B cell (primary cell): ENCODE measurements around the gene STON2. TPM values are rescaled to one million over a fixed set of nuclear protein-coding genes. Genes with fewer than 3 reads are reported as not detected.

Experiments used
- ATAC-seq: fragments of 200-7000 bp; cut with Tn5 transposase; one replicate; pipeline ENCODE4 v1.10.0; 2021; ENCODE audit warnings: low read depth, mild to moderate bottlenecking, moderate number of reproducible peaks, moderate library complexity
- CTCF ChIA-PET: fragments of 350-600 bp; sonication (Branson Sonifier 250); formaldehyde crosslinking; loops from one replicate; lab custom pipeline; 2021; ENCODE audit warnings: antibody characterized with exemption, inconsistent platforms; lab: Charles Lee
- POLR2A ChIA-PET: fragments of 350-600 bp; sonication (Branson Sonifier 250); formaldehyde crosslinking; loops from one replicate; lab custom pipeline; 2021; ENCODE audit warnings: antibody characterized with exemption; lab: Charles Lee
- DNase-seq: peaks from one replicate; pipeline ENCODE4 v3.0.0; 2013
- H2AFZ ChIP-seq: 2 replicates; pipeline ENCODE4 v1.6.1; 2012; ENCODE audit warnings: mild to moderate bottlenecking, low read depth, low read length; ENCODE audit not compliant: insufficient read depth, poor library complexity, severe bottlenecking
- H3K27ac ChIP-seq, 2 donors: 1 replicate in 1 of 2; 2 replicates in 1 of 2; pipeline ENCODE4 v1.5.1; 2012 to 2013; ENCODE audit warnings: low read length in 2 of 2, mild to moderate bottlenecking in 2 of 2, moderate library complexity in 1 of 2
- H3K27me3 ChIP-seq, 4 experiments: fragments of 200-600 bp in 1 of 4; sonication (generic) in 1 of 4; replicated peaks in 1 of 4; 1 replicate in 2 of 4; 2 replicates in 2 of 4; pipeline versions ENCODE4 v1.6.1 to v1.7.0; 2013 to 2016; ENCODE audit warnings: low read length in 3 of 4, mild to moderate bottlenecking in 2 of 4, mixed read lengths in 1 of 4, moderate library complexity in 1 of 4; ENCODE audit not compliant: insufficient read depth in 4 of 4, control insufficient read depth in 3 of 4; ENCODE audit errors: control extremely low read depth in 1 of 4
- H3K36me3 ChIP-seq, 2 experiments: replicated peaks in 1 of 2; 1 replicate in 1 of 2; 2 replicates in 1 of 2; pipeline versions ENCODE4 v1.6.1 to v1.7.1; 2013; ENCODE audit warnings: low read length in 1 of 2; ENCODE audit not compliant: insufficient read depth in 2 of 2, control insufficient read depth in 1 of 2; ENCODE audit errors: control extremely low read depth in 1 of 2, extremely low read depth in 1 of 2
- H3K4me1 ChIP-seq, 2 donors: fragments of 200-600 bp in 1 of 2; sonication (generic) in 1 of 2; 1 replicate in 1 of 2; 2 replicates in 1 of 2; pipeline versions ENCODE4 v1.5.1 to v1.6.1; 2013 to 2017; ENCODE audit warnings: low read length in 2 of 2; ENCODE audit not compliant: control insufficient read depth in 2 of 2, insufficient read depth in 2 of 2
- H3K4me2 ChIP-seq: replicated peaks from 2 replicates; pipeline ENCODE3; 2012; ENCODE audit warnings: mild to moderate bottlenecking, low read depth, low read length; ENCODE audit not compliant: poor library complexity, severe bottlenecking
- H3K4me3 ChIP-seq, 5 experiments: fragments of 200-600 bp in 1 of 5; sonication (generic) in 1 of 5; 1 replicate in 3 of 5; 2 replicates in 2 of 5; pipeline versions ENCODE4 v1.5.1 to v1.7.0; 2011 to 2016; ENCODE audit warnings: low read length in 4 of 5, mild to moderate bottlenecking in 4 of 5, low read depth in 2 of 5, control low read depth in 1 of 5, moderate library complexity in 1 of 5; ENCODE audit not compliant: insufficient read depth in 1 of 5; ENCODE audit errors: control extremely low read depth in 1 of 5, extremely low read depth in 1 of 5
- H3K79me2 ChIP-seq: fragments of 200-600 bp; sonication (generic); one replicate; pipeline ENCODE4 v1.6.0; 2016; ENCODE audit warnings: low read length; ENCODE audit not compliant: control insufficient read depth, insufficient read depth
- H3K9ac ChIP-seq: fragments of 200-600 bp; sonication (generic); 2 replicates; pipeline ENCODE4 v1.6.1; 2017; ENCODE audit warnings: mild to moderate bottlenecking, low read length, moderate library complexity
- H3K9me3 ChIP-seq, 3 donors: one replicate each; pipeline versions ENCODE4 v1.6.1 to v1.7.1; 2013; ENCODE audit warnings: low read length in 2 of 3; ENCODE audit not compliant: control insufficient read depth in 2 of 3, insufficient read depth in 1 of 3; ENCODE audit errors: control extremely low read depth in 1 of 3
- H4K20me1 ChIP-seq: 2 replicates; pipeline ENCODE4 v1.6.0; 2012; ENCODE audit warnings: mild to moderate bottlenecking, low read length; ENCODE audit not compliant: insufficient read depth, control insufficient read depth, poor library complexity, severe bottlenecking
- H3K27ac Mint-ChIP-seq: one replicate; pipeline ENCODE4 v1.8.0; 2021; ENCODE audit warnings: mixed read lengths
- H3K27me3 Mint-ChIP-seq: one replicate; pipeline ENCODE4 v1.8.0; 2021; ENCODE audit warnings: mixed read lengths
- H3K4me1 Mint-ChIP-seq: one replicate; pipeline ENCODE4 v1.8.0; 2021; ENCODE audit warnings: mixed read lengths
- H3K4me3 Mint-ChIP-seq: one replicate; pipeline ENCODE4 v1.8.0; 2021; ENCODE audit warnings: mixed read lengths
- H3K9me3 Mint-ChIP-seq: one replicate; pipeline ENCODE4 v1.8.0; 2022; ENCODE audit warnings: mixed read lengths; ENCODE audit not compliant: insufficient read depth
- CTCF ChIP-seq: fragments of 200-600 bp; IDR thresholded peaks from one replicate; pipeline ENCODE4 v1.8.0; 2022; ENCODE audit warnings: antibody characterized with exemption, mild to moderate bottlenecking
- EZH2 ChIP-seq: IDR thresholded peaks from 2 replicates; pipeline ENCODE4 v1.6.1; 2012; ENCODE audit warnings: borderline replicate concordance, low read depth, mild to moderate bottlenecking, moderate library complexity, low read length; ENCODE audit not compliant: insufficient read depth, poor library complexity, severe bottlenecking
- WGBS: methylation state at CpG from one replicate; pipeline ENCODE4 v1.1.5; 2013; ENCODE audit warnings: missing lambda C conversion rate; ENCODE audit not compliant: insufficient coverage; 5-methylcytosine and 5-hydroxymethylcytosine counted together
- intact Hi-C: fragments of 100-400 bp; cut with micrococcal nuclease; formaldehyde crosslinking; loops from one replicate; pipeline ENCODE4 v1.10.0; 2022
- polyA plus RNA-seq: library from polyadenylated mRNA; depleted of rRNA; stranded (reverse); fragments of >200 nt; gene quantifications from 2 replicates; pipeline ENCODE4 v1.2.3, GENCODE V29; 2012
- total RNA-seq, 2 donors: library from RNA; stranded (reverse); fragments of 120-200 nt in 1 of 2; gene quantifications; 1 replicate in 1 of 2; 2 replicates in 1 of 2; pipeline versions ENCODE4 v1.2.3 to v1.2.4, GENCODE V29; 2013 to 2022

STON2 gene
- total and polyA plus RNA-seq, 2 donors (not counting 1 experiment from before 2014, with no cell fraction given) = 0.03 TPM; not detected in 1

DNA sequence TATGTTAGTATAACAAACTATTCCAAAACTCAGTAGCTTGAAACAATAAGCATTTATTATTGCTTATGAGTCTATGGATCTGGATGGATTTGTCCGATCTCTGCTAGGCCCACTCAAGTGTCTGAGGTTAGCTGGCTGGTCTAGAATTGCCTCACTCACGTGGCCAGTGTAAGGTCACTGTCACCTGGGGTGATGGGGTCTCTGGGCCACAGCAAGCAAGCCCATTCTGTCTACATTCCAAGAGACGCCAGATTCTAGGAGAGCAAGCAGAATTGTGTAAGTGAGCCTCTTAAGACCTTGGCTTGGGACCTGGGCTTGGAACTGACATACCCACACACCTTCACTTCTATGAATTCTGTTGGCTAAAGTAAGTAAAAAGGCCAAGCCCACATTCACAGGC lies 80.2 kb downstream of the STON2 start:
- Histone ChIP-seq H3K36me3 (no peaks in the 10 kb centered on the region), H3K4me3 (no peak overlapping the region), H2AFZ (no peak overlapping the region), H3K4me2 (no peak overlapping the region), H3K27me3 (no peaks in the 10 kb centered on the region), H4K20me1 (no peaks in the 10 kb centered on the region), H3K9me3 (peaks cover 0 to 4% (median 0%) of the 10 kb centered on the region in 3 donors), H3K79me2 (no peaks in the 10 kb centered on the region), H3K9ac (no peak overlapping the region), H3K4me1 (no peaks in the 10 kb centered on the region), H3K27ac (no peak overlapping the region)
- TF ChIP-seq CTCF (no peak), EZH2 (no peak)
- ATAC-seq (no peak), DNase-seq (no peak)
- Mint-ChIP-seq H3K27ac (no peak overlapping the region), H3K4me1 (no peaks in the 10 kb centered on the region), H3K27me3 (peaks cover 7% of the 10 kb centered on the region), H3K9me3 (no peaks in the 10 kb centered on the region), H3K4me3 (no peak overlapping the region)
- intact Hi-C loops = no loop called here
- ChIA-PET CTCF (no interaction called here), POLR2A (no interaction called here)
- 84% methylated on average over 2 of the region's 3 CpGs for WGBS

GRCh38 chr14:81319314-81319713 lies 80.8 kb downstream of the STON2 start:
- Mint-ChIP-seq H3K27me3 (peaks cover 7% of the 10 kb centered on the region), H3K4me3 (no peak overlapping the region), H3K9me3 (no peaks in the 10 kb centered on the region), H3K4me1 (no peaks in the 10 kb centered on the region), H3K27ac (no peak overlapping the region)
- H2AFZ ChIP-seq = no peak overlapping the region
- no CpG with 5 or more reads among the region's 2 CpGs for WGBS
- no peaks in the 10 kb centered on the region for H3K36me3 ChIP-seq
- H3K27me3 ChIP-seq = no peaks in the 10 kb centered on the region
- no peaks in the 10 kb centered on the region for H3K79me2 ChIP-seq
- POLR2A ChIA-PET = no interaction called here
- intact Hi-C loops = no loop called here
- no peak overlapping the region for H3K9ac ChIP-seq
- H3K4me2 ChIP-seq = no peak overlapping the region
- no peak overlapping the region for H3K27ac ChIP-seq
- CTCF ChIA-PET = no interaction called here
- TF ChIP-seq EZH2 = no peak
- no peak for TF ChIP-seq CTCF
- peaks cover 0 to 4% (median 0%) of the 10 kb centered on the region in 3 donors for H3K9me3 ChIP-seq
- no peak overlapping the region for H3K4me3 ChIP-seq
- no peaks in the 10 kb centered on the region for H4K20me1 ChIP-seq
- ATAC-seq (no peak), DNase-seq (no peak)
- no peaks in the 10 kb centered on the region for H3K4me1 ChIP-seq
